Ureter (tissue), 1 donor: ENCODE data around the gene MINAR1. TPM values are rescaled to one million over a fixed set of nuclear protein-coding genes. Genes with fewer than 3 reads are reported as not detected.
"Not testable (repeated sequence)": the region's sequence is repeated elsewhere in the genome, so short reads cannot be mapped to it uniquely, and the experiment has no call there.

ENCODE experiments used
- DNase-seq: peaks from one replicate; pipeline ENCODE4 v3.0.0-alpha.2; 2020; ENCODE audit warnings: low spot score
- total RNA-seq: library from RNA; stranded (reverse); gene quantifications from one replicate; pipeline ENCODE4 v1.2.4, GENCODE V29; 2023
- donor health status: DM: yes; HTN: yes; CAD: no.

MINAR1 gene
- total RNA-seq, result 0.70 TPM

GRCh38 chr15:79431636-79432344 is at the start of gene MINAR1:
TSS of gene MINAR1 (plus strand) at chr15:79432336. CDS start at chr15:79456148, 23,812 bp downstream.
- no peak for DNase-seq

- no peak for DNase-seq
These were observed 37.9 kb upstream of the MINAR1 start for GRCh38 chr15:79394231-79394630.

GRCh38 chr15:79396850-79397249 is 35.3 kb upstream of the MINAR1 start:
- DNase-seq, result no peak

- no peak for DNase-seq
These were observed 34.7 kb upstream of the MINAR1 start for GRCh38 chr15:79397269-79397910.

- no peak for DNase-seq
These were observed 32.5 kb upstream of the MINAR1 start for GRCh38 chr15:79399606-79400005.

GRCh38 chr15:79400650-79401049 is 31.5 kb upstream of the MINAR1 start:
- no peak for DNase-seq

- DNase-seq, result no peak
These were observed 30.8 kb upstream of the MINAR1 start for GRCh38 chr15:79401301-79401700.

GRCh38 chr15:79402136-79402535 is 30.0 kb upstream of the MINAR1 start:
- DNase-seq, result no peak

GRCh38 chr15:79403501-79403900 is 28.6 kb upstream of the MINAR1 start:
- DNase-seq, result no peak

- DNase-seq, result no peak
These were observed 25.9 kb upstream of the MINAR1 start for GRCh38 chr15:79406210-79406609.

GRCh38 chr15:79408041-79408440 is 24.1 kb upstream of the MINAR1 start:
- DNase-seq, result no peak

- no peak for DNase-seq
These were observed 21.9 kb upstream of the MINAR1 start for GRCh38 chr15:79410237-79410636.

- no peak for DNase-seq
These were observed 20.1 kb upstream of the MINAR1 start for GRCh38 chr15:79412010-79412409.

- DNase-seq, result no peak
These were observed 19.7 kb upstream of the MINAR1 start for GRCh38 chr15:79412429-79412828.

GRCh38 chr15:79416876-79417275 is 15.3 kb upstream of the MINAR1 start:
- DNase-seq, result no peak

GRCh38 chr15:79418693-79419279 is 13.3 kb upstream of the MINAR1 start:
- DNase-seq, result no peak

- DNase-seq, result no peak
These were observed 6.4 kb upstream of the MINAR1 start for GRCh38 chr15:79425591-79426295.

- not testable (repeated sequence) for DNase-seq
These were observed 5.2 kb upstream of the MINAR1 start for GRCh38 chr15:79426899-79427298.

GRCh38 chr15:79427781-79428598 is 4.1 kb upstream of the MINAR1 start:
- DNase-seq, result no peak

GRCh38 chr15:79430901-79431635 is 1.1 kb upstream of the MINAR1 start:
- DNase-seq, result no peak
